ENCODE data around the gene EML6. TPM values are rescaled to one million over a fixed set of nuclear protein-coding genes. Genes with fewer than 3 reads are reported as not detected.
A peak's percentile ranks its signal among the peaks of the same experiment; 100 is the strongest.

Gene EML6
- total and polyA plus RNA-seq, 2 of the 13 experiments (the other 11 are each of a cell fraction or from before 2014, with no cell fraction given) = 17.2 to 32.4 TPM

DNA sequence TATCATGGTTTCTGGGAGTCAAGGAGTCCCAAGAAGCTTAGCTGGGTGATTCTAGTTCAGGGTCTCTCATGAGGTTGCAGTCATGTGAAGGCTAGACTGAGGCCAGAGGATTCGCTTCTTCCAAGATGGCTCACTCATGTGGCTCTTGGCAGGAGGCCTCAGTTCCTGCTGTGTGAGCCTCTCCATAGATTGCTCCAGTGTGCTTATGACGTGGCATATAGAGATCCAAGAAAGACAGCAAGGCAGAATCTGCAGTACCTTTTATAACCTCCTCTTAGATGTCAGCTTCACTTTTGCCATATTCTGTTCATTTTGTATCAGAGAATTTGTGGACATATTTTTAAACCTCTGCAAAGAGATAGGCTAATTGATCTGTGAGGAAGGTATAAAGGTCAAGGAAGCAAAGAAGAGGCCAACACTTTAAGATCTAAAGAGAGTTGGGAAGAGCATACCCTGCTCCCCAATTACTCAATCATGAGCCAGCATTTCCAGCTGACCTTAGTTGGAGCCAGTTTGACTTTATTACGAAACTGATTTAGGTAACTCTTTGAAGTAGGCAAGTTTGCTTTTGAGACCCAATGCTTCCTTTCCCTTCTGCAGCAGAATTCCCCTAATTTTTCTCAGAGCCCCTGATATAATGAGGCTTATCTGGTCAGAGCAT is 134.7 kb downstream of the EML6 start (continued):
- TF ChIP-seq, protein P1, sequence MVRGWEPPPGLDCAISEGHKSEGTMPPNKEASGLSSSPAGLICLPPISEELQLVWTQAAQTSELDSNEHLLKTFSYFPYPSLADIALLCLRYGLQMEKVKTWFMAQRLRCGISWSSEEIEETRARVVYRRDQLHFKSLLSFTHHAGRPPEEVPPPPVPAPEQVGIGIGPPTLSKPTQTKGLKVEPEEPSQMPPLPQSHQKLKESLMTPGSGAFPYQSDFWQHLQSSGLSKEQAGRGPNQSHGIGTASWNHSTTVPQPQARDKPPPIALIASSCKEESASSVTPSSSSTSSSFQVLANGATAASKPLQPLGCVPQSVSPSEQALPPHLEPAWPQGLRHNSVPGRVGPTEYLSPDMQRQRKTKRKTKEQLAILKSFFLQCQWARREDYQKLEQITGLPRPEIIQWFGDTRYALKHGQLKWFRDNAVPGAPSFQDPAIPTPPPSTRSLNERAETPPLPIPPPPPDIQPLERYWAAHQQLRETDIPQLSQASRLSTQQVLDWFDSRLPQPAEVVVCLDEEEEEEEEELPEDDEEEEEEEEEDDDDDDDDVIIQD (CRISPR knock-in tag; IDR thresholded peaks at IDR 0.05; ENCODE audit: low read depth) = peak; percentile 90
- TF ChIP-seq ERF (CRISPR knock-in tag; IDR thresholded peaks at IDR 0.05) = peak; percentile 44; the same call in 1 of the 2 replicates
- peak; percentile 85; the same call in 1 of the 2 replicates for TF ChIP-seq WIZ (CRISPR knock-in tag; IDR thresholded peaks at IDR 0.05)
- peak; percentile 94 for TF ChIP-seq ZNF205 (CRISPR knock-in tag; IDR thresholded peaks at IDR 0.05)

DNA sequence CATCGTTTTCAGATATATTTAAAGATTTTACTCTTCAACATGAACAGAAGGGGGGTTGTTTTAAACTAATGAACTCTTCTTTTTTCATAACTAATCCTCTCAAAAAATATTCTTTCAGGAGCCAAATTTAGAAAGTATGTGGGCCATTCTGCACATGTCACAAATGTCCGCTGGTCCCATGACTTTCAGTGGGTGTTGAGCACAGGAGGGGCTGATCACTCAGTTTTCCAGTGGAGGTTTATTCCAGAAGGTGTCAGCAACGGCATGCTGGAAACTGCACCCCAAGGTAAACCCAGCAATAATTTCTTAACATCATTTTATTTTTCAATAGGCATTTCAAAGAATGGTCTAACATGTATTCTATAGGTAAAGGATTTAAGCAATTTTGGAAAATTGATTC is 136.0 kb downstream of the EML6 start:
- no peak overlapping the region for H3K4me2 ChIP-seq (ENCODE audit: low read depth, low read length)
- no TSS peak for BruUV-seq (replicated peaks)
- no peaks in the 10 kb centered on the region for H4K20me1 ChIP-seq (ENCODE audit: insufficient read depth, low read length)
- no peak overlapping the region for H3K27ac ChIP-seq (ENCODE audit: extremely low read length, insufficient read depth, low read length)
- H3K9me3 ChIP-seq (ENCODE audit: low read length) = no peaks in the 10 kb centered on the region
- in situ Hi-C loops (cut with HindIII; ENCODE audit: extremely low pct_ligation_motif_present, low pct_unique_long_range_greater_than_20kb) = no loop called here
- TF ChIP-seq ZNF20 (CRISPR knock-in tag; IDR thresholded peaks at IDR 0.05) (no peak), XRCC5 (optimal IDR thresholded peaks at IDR 0.05; ENCODE audit: low read length) (no peak)
- TF ChIP-seq, protein P2, sequence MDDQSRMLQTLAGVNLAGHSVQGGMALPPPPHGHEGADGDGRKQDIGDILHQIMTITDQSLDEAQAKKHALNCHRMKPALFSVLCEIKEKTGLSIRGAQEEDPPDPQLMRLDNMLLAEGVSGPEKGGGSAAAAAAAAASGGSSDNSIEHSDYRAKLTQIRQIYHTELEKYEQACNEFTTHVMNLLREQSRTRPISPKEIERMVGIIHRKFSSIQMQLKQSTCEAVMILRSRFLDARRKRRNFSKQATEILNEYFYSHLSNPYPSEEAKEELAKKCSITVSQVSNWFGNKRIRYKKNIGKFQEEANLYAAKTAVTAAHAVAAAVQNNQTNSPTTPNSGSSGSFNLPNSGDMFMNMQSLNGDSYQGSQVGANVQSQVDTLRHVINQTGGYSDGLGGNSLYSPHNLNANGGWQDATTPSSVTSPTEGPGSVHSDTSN (CRISPR knock-in tag; IDR thresholded peaks at IDR 0.05; ENCODE audit: borderline replicate concordance) = no peak
- TF ChIP-seq, protein P3, sequence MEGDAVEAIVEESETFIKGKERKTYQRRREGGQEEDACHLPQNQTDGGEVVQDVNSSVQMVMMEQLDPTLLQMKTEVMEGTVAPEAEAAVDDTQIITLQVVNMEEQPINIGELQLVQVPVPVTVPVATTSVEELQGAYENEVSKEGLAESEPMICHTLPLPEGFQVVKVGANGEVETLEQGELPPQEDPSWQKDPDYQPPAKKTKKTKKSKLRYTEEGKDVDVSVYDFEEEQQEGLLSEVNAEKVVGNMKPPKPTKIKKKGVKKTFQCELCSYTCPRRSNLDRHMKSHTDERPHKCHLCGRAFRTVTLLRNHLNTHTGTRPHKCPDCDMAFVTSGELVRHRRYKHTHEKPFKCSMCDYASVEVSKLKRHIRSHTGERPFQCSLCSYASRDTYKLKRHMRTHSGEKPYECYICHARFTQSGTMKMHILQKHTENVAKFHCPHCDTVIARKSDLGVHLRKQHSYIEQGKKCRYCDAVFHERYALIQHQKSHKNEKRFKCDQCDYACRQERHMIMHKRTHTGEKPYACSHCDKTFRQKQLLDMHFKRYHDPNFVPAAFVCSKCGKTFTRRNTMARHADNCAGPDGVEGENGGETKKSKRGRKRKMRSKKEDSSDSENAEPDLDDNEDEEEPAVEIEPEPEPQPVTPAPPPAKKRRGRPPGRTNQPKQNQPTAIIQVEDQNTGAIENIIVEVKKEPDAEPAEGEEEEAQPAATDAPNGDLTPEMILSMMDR (CRISPR knock-in tag; IDR thresholded peaks at IDR 0.05) = peak; percentile 13; the same call in 1 of the 2 replicates
- TF ChIP-seq, protein P4, sequence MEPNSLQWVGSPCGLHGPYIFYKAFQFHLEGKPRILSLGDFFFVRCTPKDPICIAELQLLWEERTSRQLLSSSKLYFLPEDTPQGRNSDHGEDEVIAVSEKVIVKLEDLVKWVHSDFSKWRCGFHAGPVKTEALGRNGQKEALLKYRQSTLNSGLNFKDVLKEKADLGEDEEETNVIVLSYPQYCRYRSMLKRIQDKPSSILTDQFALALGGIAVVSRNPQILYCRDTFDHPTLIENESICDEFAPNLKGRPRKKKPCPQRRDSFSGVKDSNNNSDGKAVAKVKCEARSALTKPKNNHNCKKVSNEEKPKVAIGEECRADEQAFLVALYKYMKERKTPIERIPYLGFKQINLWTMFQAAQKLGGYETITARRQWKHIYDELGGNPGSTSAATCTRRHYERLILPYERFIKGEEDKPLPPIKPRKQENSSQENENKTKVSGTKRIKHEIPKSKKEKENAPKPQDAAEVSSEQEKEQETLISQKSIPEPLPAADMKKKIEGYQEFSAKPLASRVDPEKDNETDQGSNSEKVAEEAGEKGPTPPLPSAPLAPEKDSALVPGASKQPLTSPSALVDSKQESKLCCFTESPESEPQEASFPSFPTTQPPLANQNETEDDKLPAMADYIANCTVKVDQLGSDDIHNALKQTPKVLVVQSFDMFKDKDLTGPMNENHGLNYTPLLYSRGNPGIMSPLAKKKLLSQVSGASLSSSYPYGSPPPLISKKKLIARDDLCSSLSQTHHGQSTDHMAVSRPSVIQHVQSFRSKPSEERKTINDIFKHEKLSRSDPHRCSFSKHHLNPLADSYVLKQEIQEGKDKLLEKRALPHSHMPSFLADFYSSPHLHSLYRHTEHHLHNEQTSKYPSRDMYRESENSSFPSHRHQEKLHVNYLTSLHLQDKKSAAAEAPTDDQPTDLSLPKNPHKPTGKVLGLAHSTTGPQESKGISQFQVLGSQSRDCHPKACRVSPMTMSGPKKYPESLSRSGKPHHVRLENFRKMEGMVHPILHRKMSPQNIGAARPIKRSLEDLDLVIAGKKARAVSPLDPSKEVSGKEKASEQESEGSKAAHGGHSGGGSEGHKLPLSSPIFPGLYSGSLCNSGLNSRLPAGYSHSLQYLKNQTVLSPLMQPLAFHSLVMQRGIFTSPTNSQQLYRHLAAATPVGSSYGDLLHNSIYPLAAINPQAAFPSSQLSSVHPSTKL (CRISPR knock-in tag; IDR thresholded peaks at IDR 0.05) = no peak
- FAIRE-seq (no peak), DNase-seq (ENCODE audit: low spot score) (no peak), ATAC-seq (no peak)
- ChIA-PET CTCF (ENCODE audit: low intra/inter-chr PET ratio, low total read pairs) (no interaction called here), POLR2A (no interaction called here)
- no peak overlapping the region for H2AFZ ChIP-seq (ENCODE audit: low read length)
- intact Hi-C loops (cut with micrococcal nuclease; ENCODE audit: unreplicated experiment) = no loop called here
- no peak overlapping the region for H3K4me3 ChIP-seq (replicated peaks in 1 of 3; ENCODE audit: insufficient read depth in 1 of 3, low read depth in 2 of 3, low read length in 3 of 3)
- no peaks in the 10 kb centered on the region for H3K79me2 ChIP-seq (ENCODE audit: insufficient read depth, low read length)
- H3K4me1 ChIP-seq (ENCODE audit: insufficient read depth, low read length) = peaks cover 32% of the 10 kb centered on the region
- H3K36me3 ChIP-seq (replicated peaks in 1 of 2; ENCODE audit: control insufficient read depth in 1 of 2, insufficient read depth in 2 of 2, low read length in 2 of 2) = no peaks in the 10 kb centered on the region
- H3K9ac ChIP-seq (ENCODE audit: insufficient read depth, low read depth, low read length) = no peak overlapping the region
- 97% methylated on average over 3 of the region's 3 CpGs for WGBS (ENCODE audit: low lambda C conversion rate)
- H3K27me3 ChIP-seq (ENCODE audit: control insufficient read depth in 1 of 2, insufficient read depth in 2 of 2, low read length in 2 of 2) = no peaks in the 10 kb centered on the region
